HS-5 (cell line): ENCODE measurements around the gene ETFBKMT.
"Not testable (repeated sequence)": the region's sequence is repeated elsewhere in the genome, so short reads cannot be mapped to it uniquely, and the experiment has no call there.

Experiments used
- DNase-seq: peaks from one replicate; pipeline ENCODE4 v3.0.0-alpha.2; 2012; ENCODE audit warnings: low read depth

The ETFBKMT gene

DNA sequence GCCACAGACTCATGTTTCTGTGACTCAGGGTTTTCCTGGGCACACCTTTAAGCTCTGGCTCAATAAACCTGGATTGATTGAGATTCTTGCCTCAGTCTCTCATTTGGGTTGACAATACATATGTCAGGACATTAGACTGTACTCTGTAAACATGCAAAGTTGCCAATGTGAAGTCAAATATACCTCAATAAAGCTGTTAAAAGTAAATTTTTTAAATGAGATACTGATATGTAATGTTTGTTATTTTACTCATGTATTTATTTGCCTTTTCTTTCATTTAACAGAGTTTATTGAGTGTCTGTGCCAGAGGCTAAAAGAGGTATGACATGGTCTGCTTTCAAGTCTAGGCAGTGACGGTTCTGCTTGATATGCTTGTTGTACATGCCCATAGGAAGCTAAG is 3.7 kb upstream of the ETFBKMT start:
- DNase-seq = no peak

DNA sequence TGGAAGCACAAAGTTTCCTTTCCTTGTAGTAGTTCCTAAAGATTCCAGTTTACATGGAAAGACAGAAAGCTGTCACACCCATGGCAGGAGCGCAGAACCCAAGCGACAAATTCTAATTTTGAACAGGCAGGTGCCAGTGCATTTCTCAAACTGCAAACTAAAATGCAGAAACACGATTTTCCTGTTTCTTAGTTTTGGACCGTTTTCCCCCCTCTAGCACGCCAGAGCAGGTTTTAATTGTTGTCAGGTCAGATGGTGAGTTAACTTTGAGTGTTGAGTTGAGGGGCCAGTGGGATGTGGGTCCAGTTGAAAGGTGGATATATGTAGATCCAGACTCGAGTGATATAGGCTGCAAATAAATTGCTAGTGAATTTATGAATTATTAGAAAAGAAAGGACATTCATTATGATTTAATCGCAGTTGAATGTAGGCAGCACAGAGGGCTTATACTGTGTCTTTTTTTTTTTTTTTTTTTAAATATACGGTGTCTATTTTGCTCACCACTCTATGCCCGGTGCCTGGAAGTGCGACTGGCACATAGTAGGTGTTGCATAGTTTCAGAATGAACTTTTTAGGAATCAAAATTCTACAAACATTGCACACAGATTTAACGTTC is 909 bp upstream of the ETFBKMT start:
- DNase-seq = no peak

DNA sequence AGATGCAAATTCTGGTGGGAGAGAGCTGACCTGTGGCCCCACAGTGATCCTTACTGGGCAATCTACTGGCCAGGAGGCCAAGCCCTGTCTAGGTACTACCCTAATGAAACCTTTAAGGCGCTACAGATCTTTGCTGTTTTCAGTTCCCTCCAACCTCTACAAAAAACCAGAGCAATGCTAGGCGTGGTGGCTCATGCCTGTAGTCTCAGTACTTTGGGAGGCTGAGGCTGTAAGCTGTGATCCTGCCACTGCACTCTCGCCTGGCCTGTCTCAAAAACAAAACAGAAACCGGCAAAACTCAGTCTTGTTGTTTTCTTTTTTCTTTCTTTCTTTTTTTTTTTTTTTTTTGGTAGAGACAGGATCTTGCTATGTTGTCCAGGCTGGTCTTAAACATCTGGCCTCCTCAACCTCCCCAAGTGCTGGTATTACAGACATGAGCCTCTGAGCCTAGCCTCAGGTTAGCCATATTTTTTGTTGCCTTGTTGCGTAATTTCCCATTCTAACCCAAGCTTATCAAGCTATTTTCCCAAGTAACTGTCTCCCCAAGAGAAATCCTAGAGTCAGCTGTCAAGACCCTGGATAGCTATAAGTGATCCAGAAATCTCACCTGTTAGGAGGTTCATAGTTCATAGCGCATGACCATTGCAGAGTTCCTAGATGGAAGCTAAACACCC is 2.8 kb downstream of the ETFBKMT start:
- no peak for DNase-seq

DNA sequence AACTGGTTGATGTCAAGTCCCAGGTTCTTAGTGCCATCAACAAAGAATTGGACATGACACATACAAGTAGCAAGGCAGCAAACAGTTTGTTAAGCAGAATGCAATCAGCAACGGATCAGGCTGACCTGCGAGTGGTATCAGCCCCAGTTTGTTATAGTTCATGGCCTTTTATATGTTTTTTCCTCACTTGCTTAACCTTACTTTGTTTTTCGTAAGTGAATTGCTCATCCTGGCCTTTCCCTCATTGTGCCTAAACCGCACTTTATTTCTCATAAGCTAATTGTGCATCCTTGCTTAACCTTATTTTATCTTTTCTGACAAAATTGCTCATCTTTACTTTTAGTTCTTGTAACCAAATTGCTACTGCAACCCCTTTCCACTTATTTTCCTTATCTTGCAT is 4.1 kb downstream of the ETFBKMT start:
- DNase-seq = no peak

DNA sequence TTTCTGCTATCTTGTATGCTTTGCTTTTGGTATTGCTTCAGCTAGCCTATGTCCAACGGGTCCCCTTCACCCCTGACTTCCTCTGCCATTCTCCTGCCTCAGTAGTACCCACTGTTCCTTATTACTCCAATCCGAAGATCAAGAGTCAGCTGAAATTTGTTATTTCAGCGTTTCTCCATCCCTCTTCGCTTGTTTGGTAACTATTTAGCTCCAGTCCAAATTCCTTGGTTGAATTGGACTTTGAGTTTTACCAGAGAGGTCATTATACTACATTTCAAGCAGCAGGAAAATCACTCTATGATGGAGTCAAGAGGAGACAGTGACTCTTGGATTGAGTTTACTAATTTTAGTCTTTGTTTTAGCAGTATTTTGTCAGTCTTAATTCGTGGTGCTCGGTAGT is 4.5 kb downstream of the ETFBKMT start:
- no peak for DNase-seq

DNA sequence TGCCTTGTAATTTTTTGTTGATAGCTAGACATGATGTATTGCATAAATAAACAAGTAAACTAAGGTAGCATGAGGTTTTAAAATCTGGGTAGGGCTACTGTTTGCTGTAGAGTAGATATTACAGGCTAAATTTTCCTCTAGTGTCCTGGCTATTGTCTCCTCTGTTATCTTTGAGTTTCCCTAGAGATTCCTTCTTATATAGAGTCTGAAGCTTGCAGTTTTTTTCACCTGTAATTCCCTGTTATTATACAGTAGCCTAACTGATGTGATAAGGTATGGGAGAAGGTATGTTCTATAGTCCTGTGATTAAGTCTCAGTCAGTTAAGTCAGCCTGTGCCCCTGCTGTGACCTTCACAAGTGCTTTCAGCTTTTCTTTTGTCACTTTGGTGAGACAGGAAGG is 9.5 kb downstream of the ETFBKMT start:
- no peak for DNase-seq

DNA sequence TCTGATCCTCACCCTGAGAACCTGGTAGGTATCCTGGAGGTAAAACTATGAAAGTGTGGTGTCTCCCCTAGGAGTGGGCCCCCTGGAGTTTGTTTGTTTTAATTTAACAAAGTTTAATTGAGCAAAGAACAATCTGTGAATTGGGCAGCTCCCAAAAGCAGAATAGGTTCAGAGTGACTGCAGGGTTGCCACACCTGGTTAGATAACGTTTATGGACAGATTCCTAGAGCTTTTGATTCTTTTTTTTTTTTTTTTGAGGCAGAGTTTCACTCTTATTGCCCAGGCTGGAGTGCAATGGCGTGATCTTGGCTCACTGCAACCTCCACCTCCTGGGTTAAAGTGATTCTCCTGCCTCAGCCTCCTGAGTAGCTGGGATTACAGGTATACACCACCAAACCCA is 10.1 kb downstream of the ETFBKMT start:
- DNase-seq = not testable (repeated sequence)

DNA sequence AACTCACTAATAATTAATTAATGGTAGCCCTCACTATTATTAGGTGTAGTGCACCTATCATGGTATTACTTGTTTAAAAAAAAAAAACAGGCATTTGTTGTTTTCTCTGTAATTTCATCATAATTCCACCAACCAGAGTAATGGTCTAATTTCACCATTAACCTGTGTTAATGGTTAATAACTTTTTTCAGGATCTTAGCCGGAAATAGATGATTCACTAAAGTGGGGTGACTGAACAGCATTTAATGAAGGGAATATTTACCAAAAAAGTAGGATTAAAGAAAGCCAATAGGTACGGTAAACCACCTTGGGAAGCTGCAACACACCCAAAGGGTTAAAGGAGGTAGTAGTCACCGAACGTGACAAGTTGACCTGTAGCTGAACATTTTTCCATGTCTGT is 13.0 kb downstream of the ETFBKMT start:
- no peak for DNase-seq

DNA sequence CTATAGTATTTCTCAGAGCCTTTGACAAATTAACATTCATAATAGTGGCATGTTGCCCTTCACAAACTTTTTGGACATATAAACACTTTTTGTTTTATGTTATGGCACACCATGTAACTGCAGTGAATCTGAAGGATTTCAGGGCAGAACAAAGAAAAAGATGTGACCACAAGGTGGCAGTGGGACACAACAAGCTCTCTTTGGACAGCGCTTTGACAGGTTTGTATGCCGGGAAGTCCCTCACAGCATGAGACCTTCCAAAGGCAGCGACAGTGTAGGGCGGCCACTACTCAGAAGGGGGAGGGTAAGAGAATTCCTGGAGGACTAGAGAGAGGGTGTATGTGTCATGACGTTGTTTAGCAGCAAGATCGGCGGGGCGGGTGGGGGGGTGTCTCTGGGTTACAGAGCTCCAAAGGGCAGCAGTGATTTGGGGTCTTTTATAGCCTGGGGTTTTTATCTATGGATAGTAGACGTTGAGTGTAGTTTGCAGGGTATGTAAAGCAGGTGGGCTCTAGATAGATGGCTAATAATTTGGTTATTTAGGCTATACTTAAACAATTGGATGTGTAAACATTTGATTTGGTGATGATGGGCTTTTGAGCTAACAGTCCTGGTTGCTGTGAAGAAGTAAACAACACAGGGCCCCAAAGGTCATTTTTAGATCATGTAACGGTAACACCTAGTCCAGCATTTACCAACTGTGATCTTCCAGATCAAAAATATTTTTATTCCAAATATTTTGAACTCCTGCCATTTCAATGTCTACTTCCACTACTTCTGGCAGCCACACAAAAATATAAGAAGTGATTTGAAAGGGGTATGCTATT is 22.9 kb downstream of the ETFBKMT start:
- DNase-seq = peak; percentile 56

DNA sequence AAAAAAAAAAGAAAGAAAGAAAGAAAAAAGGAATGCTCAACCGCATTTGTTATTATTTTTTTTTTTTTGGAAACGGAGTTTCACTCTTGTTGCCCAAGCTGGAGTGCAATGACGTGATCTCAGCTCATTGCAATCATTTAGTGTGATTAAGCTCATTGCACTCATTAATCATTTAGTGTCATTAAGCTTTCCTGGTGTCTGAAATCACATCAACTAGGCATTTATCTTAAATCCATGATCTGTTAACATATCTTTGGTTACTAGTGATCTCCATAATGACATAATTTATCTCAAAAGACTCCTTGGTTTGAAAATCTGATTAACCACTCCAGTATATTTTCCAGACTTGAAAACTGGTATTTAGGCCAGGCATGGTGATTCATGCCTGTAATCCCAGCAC is 26.3 kb downstream of the ETFBKMT start:
- DNase-seq = no peak

DNA sequence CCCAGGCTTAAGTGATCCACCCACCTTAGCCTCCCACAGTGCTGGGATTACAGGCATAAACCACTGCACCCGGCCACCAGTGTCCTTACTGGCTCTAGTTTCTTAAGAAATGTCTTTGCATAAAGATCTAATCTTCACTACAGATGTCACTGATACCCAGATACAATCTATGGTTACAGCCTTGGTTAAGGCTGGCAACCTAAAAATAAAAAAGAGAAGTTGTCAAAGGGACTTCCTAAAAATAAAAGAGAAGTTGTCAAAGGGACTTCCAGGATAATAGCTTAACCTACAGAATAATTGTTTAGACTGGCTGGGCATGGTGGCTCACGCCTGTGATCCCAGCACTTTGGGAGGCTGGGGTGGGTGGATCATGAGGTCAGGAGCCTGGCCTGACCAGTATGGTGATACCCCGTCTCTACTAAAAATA is 27.6 kb downstream of the ETFBKMT start:
- no peak for DNase-seq

DNA sequence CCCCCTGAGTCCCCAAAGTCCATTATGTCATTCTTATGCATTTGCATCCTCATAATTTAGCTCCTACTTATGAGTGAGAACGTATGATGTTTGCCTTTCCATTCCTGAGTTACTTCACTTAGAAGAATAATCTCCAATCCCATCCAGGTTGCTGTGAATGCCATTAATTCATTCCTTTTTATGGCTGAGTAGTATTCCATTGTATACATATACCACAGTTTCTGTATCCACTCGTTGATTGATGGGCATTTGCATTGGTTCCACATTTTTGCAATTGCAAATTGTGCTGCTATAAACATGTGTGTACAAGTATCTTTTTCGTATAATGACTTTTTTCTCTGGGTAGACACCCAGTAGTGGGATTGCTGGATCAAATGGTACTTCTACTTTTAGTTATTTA is 30.4 kb downstream of the ETFBKMT start:
- not testable (repeated sequence) for DNase-seq

DNA sequence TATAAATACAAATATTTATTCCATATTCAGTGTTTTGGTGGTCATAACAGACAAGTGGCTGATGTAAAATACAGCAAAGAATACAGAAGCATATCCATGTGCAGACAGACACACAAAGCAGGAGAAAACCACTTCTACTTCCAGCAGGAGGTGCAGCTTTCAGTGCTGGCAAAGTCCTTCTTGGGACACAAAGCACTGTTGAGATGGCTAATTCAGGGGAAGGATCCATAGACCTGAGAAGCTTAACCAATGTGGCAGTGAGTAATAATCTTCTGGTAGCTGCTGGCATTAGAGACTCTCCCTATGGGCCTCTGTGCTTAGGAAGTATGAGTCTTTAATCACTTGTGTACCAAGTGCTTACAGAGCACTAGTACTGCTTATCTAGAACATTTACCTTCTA is 42.6 kb downstream of the ETFBKMT start:
- DNase-seq = no peak

DNA sequence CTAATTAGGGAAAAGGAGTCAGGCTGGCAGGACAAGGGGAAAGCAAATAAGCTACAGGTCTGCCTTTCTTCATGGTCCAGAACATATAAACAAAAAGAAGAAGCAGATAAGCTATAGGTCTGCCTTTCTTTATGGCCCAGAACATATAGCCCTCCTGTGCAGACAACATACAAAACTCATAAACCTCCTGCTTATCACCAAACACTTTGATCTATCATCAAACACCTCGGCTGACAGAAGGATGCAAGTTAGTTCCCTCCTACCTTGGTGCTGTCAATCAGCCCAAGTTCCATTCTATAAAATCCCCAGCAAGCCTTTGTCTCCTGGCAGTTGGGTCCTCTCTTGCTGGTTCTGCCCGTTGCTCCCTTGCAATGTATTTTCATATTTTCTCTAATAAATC is 46.1 kb downstream of the ETFBKMT start:
- no peak for DNase-seq

DNA sequence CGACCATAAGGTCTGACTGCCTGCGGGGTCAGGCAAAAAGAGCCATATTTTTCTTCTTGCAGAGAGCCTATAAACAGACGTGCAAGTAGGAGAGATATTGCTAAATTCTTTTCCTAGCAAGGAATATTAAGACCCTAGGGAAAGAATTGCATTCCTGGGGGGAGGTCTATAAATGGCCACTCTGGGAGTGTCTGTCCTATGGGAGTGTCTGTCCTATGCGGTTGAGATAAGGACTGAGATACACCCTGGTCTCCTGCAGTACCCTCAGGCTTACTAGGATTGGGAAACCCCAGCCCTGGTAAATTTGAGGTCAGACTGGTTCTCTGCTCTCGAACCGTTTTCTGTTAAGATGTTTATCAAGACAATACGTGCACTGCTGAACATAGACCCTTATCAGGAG is 48.6 kb downstream of the ETFBKMT start:
- not testable (repeated sequence) for DNase-seq

DNA sequence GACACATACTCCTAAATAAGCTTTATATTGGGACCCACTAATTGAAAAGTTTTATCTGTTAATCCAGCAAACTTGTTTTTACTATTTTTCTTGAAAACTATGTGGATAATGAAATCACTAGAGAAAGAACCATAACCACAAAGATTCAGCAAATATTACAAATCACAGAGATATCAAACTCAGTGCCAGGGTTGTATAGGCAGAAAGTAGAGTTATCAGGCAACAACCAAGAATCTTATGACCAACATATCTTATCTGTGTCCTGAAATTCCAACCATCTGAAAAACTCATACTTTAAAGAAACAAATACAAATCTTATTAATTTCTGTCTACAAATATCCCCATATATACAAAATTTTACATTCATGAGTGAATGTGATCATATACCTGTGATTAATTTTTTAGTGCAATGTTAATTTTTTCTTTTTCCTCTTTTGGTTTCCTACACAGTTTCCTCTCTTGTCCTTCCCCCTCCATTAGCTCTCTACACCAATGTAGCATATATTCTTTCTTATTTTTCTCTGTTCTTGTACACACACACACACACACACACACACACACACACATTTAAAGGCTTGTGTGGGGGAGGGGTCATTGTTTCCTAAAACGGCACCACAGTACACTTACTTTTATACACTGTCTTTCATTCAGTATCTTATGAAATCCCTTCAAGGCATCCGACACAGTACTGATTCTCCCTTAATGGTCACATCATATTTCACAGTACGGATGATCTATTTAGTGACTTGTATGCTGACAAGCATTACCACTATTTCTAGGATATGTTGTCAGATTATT is 50.7 kb downstream of the ETFBKMT start:
- no peak for DNase-seq

DNA sequence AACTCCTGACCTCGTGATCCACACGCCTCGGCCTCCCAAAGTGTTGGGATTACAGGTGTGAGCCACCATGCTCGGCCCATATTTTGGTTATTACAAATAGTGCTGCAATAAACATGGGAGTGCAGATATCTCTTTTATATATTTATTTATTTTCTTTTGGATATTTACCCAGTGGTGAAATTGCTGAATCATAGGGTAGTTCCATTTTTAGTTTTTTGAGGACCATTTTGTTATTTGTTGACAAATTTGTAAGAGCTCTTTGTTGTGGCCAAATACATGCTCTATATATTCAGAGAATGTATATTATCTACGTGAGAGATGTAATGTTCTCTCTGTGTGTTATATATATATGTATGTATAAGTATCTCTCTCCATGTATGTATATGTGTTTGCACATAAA is 53.4 kb downstream of the ETFBKMT start:
- DNase-seq = no peak

DNA sequence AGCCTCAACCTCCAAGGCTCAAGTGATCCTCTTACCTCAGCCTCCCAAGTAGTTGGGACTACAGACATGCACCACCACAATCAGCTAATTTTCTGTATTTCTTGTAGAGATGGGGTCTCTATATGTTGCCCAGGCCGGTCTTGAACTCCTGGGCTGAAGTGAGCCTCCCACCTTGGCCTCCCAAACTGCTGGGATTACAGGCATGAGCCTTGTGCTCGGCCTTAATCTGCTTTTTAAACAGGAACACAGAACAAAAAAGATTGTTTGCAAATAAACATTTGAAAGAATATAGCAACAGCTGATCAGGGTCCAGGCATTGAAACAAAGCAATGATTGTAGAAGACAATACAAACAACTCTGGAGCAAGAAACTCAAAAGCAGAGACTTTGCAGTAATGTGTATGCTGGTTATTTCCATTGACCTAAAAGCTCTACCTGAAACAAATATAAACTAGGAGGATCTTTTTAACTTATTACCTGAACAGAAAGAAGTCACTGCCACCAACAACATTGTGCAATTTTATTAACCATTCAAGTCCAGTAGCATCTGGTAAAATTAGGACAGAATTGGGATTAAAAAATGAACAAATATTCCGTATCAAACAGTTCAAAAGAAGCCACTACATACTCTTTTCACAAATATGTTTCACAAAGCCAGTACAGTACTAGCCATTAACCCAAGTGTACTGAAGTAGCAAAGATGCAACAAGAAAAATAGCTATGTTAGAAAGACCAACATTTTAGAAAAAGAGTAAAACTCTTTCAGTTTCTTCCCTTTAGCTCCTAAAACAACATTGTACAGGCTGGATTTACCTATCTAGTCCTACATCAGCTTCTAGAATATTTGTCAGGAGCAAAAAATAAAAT is 55.2 kb downstream of the ETFBKMT start:
- DNase-seq = no peak

DNA sequence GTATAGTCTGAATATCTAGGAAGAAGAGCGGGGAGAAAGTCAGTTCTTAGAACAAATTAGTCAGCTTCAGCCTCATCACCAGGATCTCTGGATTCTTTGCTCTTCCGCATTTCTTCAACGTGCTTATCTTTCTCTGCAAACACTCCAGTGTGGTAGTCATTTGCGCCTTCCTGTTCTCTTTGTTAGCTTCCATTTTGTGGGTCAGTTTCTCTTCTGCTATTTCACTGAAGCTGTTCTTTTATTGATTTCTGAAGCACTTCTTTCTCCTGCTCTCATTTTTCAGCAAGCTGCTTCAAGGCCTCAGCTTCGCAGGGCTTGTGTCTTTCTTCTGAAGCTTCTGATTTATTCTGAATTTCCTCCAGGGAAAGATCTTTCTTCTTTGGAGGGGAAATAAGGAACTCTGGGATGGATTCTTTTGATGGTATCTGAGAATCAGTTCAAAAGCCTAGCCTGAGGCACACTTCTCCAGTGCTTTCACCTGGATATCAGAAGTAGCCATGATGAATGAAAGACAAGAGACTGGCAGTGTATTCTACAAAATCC is 55.9 kb downstream of the ETFBKMT start:
- no peak for DNase-seq

DNA sequence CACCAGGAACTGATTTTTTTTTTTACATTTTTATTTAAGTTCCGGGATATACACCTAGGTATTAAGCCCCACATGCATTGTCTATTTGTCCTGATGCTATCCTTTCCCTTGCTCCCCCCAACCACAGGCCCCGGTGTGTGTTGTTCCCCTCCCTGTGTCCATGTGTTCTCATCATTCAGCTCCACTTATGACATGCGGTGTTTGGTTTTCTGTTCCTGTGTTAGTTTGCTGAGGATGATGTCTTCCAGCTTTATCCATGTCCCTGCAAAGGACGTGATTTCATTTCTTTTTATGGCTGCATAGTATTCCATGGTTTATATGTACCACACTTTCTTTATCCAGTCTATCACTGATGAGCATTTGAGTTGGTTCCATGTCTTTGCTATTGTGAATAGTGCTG is 57.5 kb downstream of the ETFBKMT start:
- not testable (repeated sequence) for DNase-seq

DNA sequence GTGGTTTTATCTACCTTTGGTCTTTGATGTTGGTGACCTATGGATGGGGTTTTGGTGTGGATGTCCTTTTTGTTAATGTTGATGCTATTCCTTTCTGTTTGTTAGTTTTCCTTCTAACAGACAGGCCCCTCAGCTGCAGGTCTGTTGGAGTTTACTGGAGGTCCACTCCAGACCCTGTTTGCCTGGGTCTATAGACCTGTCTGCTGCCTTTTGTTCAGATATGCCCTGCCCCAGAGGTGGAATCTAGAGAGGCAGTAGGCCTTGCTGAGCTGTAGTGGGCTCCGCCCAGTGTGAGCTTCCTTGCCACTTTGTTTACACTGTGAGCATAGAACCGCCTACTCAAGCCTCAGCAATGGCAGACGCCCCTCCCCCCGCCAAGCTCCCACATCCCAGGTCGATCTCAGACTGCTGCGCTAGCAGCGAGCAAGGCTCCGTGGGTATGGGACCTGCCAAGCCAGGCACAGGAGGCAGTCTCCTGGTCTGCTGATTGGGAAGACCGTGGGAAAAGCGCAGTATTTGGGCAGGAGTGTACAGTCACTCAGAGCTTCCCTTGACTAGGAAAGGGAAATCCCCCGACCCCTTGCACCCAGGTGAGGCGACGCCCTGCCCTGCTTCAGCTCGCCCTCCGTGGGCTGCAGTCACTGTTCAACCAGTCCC is 59.2 kb downstream of the ETFBKMT start:
- not testable (repeated sequence) for DNase-seq
